PFSK-1 (cell line): Measurements from ENCODE around the gene PDCD10.

Source experiments
- FOXP2 ChIP-seq: optimal IDR thresholded peaks from 2 replicates; pipeline ENCODE3; 2011; ENCODE audit warnings: borderline replicate concordance, control low read depth, inconsistent platforms; ENCODE audit not compliant: insufficient read depth; ENCODE audit errors: extremely low read length, extremely low read depth
- POLR2AphosphoS5 ChIP-seq: IDR thresholded peaks from 2 replicates; pipeline ENCODE4 v1.6.1; 2012; ENCODE audit warnings: low read depth, mild to moderate bottlenecking, control low read depth, low read length, moderate library complexity
- SIN3A ChIP-seq: IDR thresholded peaks from 2 replicates; pipeline ENCODE4 v1.6.1; 2012; ENCODE audit warnings: mild to moderate bottlenecking, low read length, moderate library complexity, borderline replicate concordance; ENCODE audit not compliant: insufficient read depth
- TAF1 ChIP-seq: IDR thresholded peaks from 2 replicates; pipeline ENCODE4 v1.6.1; 2012; ENCODE audit warnings: low read length, control low read depth, borderline replicate concordance; ENCODE audit not compliant: insufficient read depth
- TF ChIP-seq, protein P1 (sequence below), 2 experiments: IDR thresholded peaks; 2 replicates each; pipeline versions ENCODE4 v1.6.1 to v1.8.0; 2011 to 2012; ENCODE audit warnings: low read depth in 2 of 2, low read length in 2 of 2, control low read depth in 1 of 2, inconsistent platforms in 1 of 2, mild to moderate bottlenecking in 1 of 2, moderate library complexity in 1 of 2; ENCODE audit not compliant: insufficient read depth in 1 of 2

DNA sequence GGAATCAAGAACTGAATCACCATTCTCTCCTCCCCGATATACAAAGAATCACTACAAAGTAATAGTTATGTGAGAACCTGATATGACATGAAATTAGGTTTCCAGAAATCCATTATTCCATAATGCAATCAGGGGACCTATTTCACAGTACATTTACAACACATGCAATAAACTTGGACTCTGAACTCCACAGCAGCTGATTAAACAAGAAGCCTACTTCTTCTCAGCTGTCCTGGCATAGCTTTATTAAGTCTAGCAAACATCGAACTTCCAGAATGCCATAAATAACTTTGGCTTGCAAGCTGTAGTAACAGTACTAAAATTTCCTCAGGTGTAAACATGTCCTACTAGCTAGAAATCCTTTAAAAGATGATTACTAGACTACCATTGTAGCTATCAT is 17.8 kb downstream of the PDCD10 start:
- TF ChIP-seq POLR2AphosphoS5 (no peak), SIN3A (no peak), TAF1 (no peak), FOXP2 (no peak)
- TF ChIP-seq, protein P1, sequence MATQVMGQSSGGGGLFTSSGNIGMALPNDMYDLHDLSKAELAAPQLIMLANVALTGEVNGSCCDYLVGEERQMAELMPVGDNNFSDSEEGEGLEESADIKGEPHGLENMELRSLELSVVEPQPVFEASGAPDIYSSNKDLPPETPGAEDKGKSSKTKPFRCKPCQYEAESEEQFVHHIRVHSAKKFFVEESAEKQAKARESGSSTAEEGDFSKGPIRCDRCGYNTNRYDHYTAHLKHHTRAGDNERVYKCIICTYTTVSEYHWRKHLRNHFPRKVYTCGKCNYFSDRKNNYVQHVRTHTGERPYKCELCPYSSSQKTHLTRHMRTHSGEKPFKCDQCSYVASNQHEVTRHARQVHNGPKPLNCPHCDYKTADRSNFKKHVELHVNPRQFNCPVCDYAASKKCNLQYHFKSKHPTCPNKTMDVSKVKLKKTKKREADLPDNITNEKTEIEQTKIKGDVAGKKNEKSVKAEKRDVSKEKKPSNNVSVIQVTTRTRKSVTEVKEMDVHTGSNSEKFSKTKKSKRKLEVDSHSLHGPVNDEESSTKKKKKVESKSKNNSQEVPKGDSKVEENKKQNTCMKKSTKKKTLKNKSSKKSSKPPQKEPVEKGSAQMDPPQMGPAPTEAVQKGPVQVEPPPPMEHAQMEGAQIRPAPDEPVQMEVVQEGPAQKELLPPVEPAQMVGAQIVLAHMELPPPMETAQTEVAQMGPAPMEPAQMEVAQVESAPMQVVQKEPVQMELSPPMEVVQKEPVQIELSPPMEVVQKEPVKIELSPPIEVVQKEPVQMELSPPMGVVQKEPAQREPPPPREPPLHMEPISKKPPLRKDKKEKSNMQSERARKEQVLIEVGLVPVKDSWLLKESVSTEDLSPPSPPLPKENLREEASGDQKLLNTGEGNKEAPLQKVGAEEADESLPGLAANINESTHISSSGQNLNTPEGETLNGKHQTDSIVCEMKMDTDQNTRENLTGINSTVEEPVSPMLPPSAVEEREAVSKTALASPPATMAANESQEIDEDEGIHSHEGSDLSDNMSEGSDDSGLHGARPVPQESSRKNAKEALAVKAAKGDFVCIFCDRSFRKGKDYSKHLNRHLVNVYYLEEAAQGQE (IDR thresholded peaks at IDR 0.05; ENCODE audit: insufficient read depth in 1 of 2, low read depth in 2 of 2, low read length in 2 of 2), result no peak
